H1 (cell line): ENCODE data around the gene NF1. TPM values are rescaled to one million over a fixed set of nuclear protein-coding genes. Genes with fewer than 3 reads are reported as not detected.

Experiments
- CTCF ChIA-PET: fragments of 300-600 bp; sonication (Branson Sonifier 250); formaldehyde crosslinking; loops from one replicate; lab custom pipeline; 2021; ENCODE audit not compliant: partially characterized antibody; lab: Charles Lee
- POLR2A ChIA-PET: fragments of 300-600 bp; sonication (Branson Sonifier 250); formaldehyde crosslinking; loops from one replicate; lab custom pipeline; 2021; ENCODE audit warnings: inconsistent platforms; ENCODE audit not compliant: partially characterized antibody; lab: Charles Lee
- DNase-seq, 2 experiments: peaks; one replicate each; pipeline versions ENCODE4 v3.0.0 to v3.0.0-alpha.2; 2010 to 2022; ENCODE audit warnings: low spot score in 2 of 2, low read depth in 1 of 2, mixed read lengths in 1 of 2
- FAIRE-seq: peaks from 2 replicates; lab custom pipeline; 2011; peaks lifted over from hg19 to GRCh38; lab: Jason Lieb, UNC
- H2AFZ ChIP-seq: 2 replicates; pipeline ENCODE4 v1.8.1; 2012; ENCODE audit warnings: low read length, inconsistent platforms
- H2AK5ac ChIP-seq: 2 replicates; pipeline ENCODE4 v1.6.1; 2013; ENCODE audit warnings: low read depth, low read length
- H2BK120ac ChIP-seq: replicated peaks from 2 replicates; pipeline ENCODE3; 2013; ENCODE audit warnings: low read depth, low read length, inconsistent platforms
- H2BK12ac ChIP-seq: 2 replicates; pipeline ENCODE4 v1.6.1; 2013; ENCODE audit warnings: low read depth, low read length
- H2BK15ac ChIP-seq: 2 replicates; pipeline ENCODE4 v1.6.1; 2013; ENCODE audit warnings: low read length
- H2BK20ac ChIP-seq: 2 replicates; pipeline ENCODE4 v1.6.1; 2013; ENCODE audit warnings: low read length
- H2BK5ac ChIP-seq: 2 replicates; pipeline ENCODE4 v1.6.1; 2013; ENCODE audit warnings: low read depth, low read length
- H3K14ac ChIP-seq: 2 replicates; pipeline ENCODE4 v1.6.1; 2013; ENCODE audit warnings: inconsistent platforms; ENCODE audit not compliant: insufficient read length
- H3K18ac ChIP-seq: 2 replicates; pipeline ENCODE4 v1.6.1; 2013; ENCODE audit warnings: low read length; ENCODE audit errors: extremely low read depth
- H3K23ac ChIP-seq: 2 replicates; pipeline ENCODE4 v1.6.1; 2013; ENCODE audit warnings: inconsistent platforms; ENCODE audit not compliant: insufficient read length
- H3K23me2 ChIP-seq: 2 replicates; pipeline ENCODE4 v1.6.1; 2013; ENCODE audit warnings: low read depth, low read length
- H3K27ac ChIP-seq: 2 replicates; pipeline ENCODE4 v1.6.1; 2011; ENCODE audit warnings: low read depth, low read length, inconsistent platforms
- H3K27me3 ChIP-seq, 4 experiments: replicated peaks in 1 of 4; 1 replicate in 1 of 4; 2 replicates in 3 of 4; pipeline versions ENCODE4 v1.6.1 to v1.8.1; 2011 to 2013; ENCODE audit warnings: low read length in 3 of 4, mild to moderate bottlenecking in 3 of 4, inconsistent platforms in 2 of 4, mixed read lengths in 2 of 4, moderate library complexity in 1 of 4; ENCODE audit not compliant: control insufficient read depth in 3 of 4, insufficient read depth in 3 of 4; ENCODE audit errors: extremely low read depth in 1 of 4
- H3K36me3 ChIP-seq, 4 experiments: 2 replicates each; pipeline versions ENCODE4 v1.6.1 to v1.8.1; 2011 to 2013; ENCODE audit warnings: mild to moderate bottlenecking in 4 of 4, low read length in 3 of 4, moderate library complexity in 2 of 4, control low read depth in 1 of 4, inconsistent platforms in 1 of 4; ENCODE audit not compliant: insufficient read depth in 4 of 4, control insufficient read depth in 2 of 4
- H3K4ac ChIP-seq: replicated peaks from 2 replicates; pipeline ENCODE3; 2013; ENCODE audit warnings: low read length, low read depth, mixed read lengths, inconsistent platforms; ENCODE audit not compliant: insufficient read length
- H3K4me1 ChIP-seq, 4 experiments: replicated peaks in 1 of 4; 1 replicate in 1 of 4; 2 replicates in 3 of 4; pipeline versions ENCODE4 v1.6.1 to v1.8.1; 2011 to 2013; ENCODE audit warnings: low read length in 3 of 4, inconsistent platforms in 2 of 4, mixed read lengths in 1 of 4; ENCODE audit not compliant: insufficient read depth in 4 of 4, control insufficient read depth in 3 of 4
- H3K4me2 ChIP-seq, 2 experiments: 2 replicates each; pipeline versions ENCODE4 v1.6.1 to v1.8.1; 2011 to 2013; ENCODE audit warnings: low read depth in 2 of 2, low read length in 2 of 2, control low read depth in 1 of 2, inconsistent platforms in 1 of 2, mild to moderate bottlenecking in 1 of 2; ENCODE audit not compliant: insufficient read depth in 1 of 2
- H3K4me3 ChIP-seq, 4 experiments: fragments of 200-600, 300-600 bp in 1 of 4; sonication (generic), shearing (Covaris generic), sonication (Bioruptor Twin) in 1 of 4; 2 replicates each; pipeline versions ENCODE4 v1.5.1 to v1.8.1; 2011 to 2016; ENCODE audit warnings: low read length in 4 of 4, low read depth in 3 of 4, control low read depth in 2 of 4, inconsistent platforms in 2 of 4, mild to moderate bottlenecking in 2 of 4, mixed read lengths in 1 of 4, moderate library complexity in 1 of 4; ENCODE audit not compliant: insufficient read depth in 2 of 4; ENCODE audit errors: extremely low read depth in 1 of 4
- H3K56ac ChIP-seq: replicated peaks from 2 replicates; pipeline ENCODE3; 2013; ENCODE audit warnings: low read depth, mild to moderate bottlenecking, mixed read lengths, low read length, inconsistent platforms; ENCODE audit not compliant: insufficient read length
- H3K79me1 ChIP-seq: 2 replicates; pipeline ENCODE4 v1.6.1; 2013; ENCODE audit warnings: low read depth, low read length, control low read depth
- H3K79me2 ChIP-seq, 2 experiments: 2 replicates each; pipeline versions ENCODE4 v1.6.1 to v1.8.1; 2012 to 2013; ENCODE audit warnings: low read length in 2 of 2, mild to moderate bottlenecking in 2 of 2, inconsistent platforms in 1 of 2; ENCODE audit not compliant: insufficient read depth in 2 of 2, control insufficient read depth in 1 of 2
- H3K9ac ChIP-seq, 4 experiments: replicated peaks in 1 of 4; 1 replicate in 1 of 4; 2 replicates in 3 of 4; pipeline versions ENCODE4 v1.6.1 to v1.8.1; 2011 to 2013; ENCODE audit warnings: low read depth in 3 of 4, low read length in 3 of 4, control low read depth in 2 of 4, mild to moderate bottlenecking in 2 of 4, moderate library complexity in 2 of 4, inconsistent platforms in 1 of 4; ENCODE audit errors: extremely low read depth in 1 of 4
- H3K9me3 ChIP-seq, 2 experiments: 2 replicates each; pipeline versions ENCODE4 v1.6.1 to v1.8.1; 2012 to 2013; ENCODE audit warnings: mild to moderate bottlenecking in 2 of 2, moderate library complexity in 2 of 2, control low read depth in 1 of 2, inconsistent platforms in 1 of 2, low read depth in 1 of 2, low read length in 1 of 2, mixed read lengths in 1 of 2; ENCODE audit not compliant: insufficient read depth in 2 of 2
- H4K20me1 ChIP-seq, 2 experiments: replicated peaks in 1 of 2; 2 replicates each; pipeline versions ENCODE3 to v1.8.1; 2011 to 2013; ENCODE audit warnings: inconsistent platforms in 2 of 2, low read length in 2 of 2, mild to moderate bottlenecking in 1 of 2; ENCODE audit not compliant: insufficient read depth in 2 of 2, control insufficient read depth in 1 of 2
- H4K5ac ChIP-seq: 2 replicates; pipeline ENCODE4 v1.6.1; 2013; ENCODE audit warnings: low read length, low read depth, mixed read lengths, inconsistent platforms; ENCODE audit not compliant: insufficient read length
- H4K8ac ChIP-seq: 2 replicates; pipeline ENCODE4 v1.8.0; 2013; ENCODE audit warnings: mild to moderate bottlenecking, moderate library complexity, low read length, inconsistent platforms; ENCODE audit not compliant: insufficient read depth; ENCODE audit errors: extremely low read depth
- H4K91ac ChIP-seq: replicated peaks from 2 replicates; pipeline ENCODE3; 2013; ENCODE audit warnings: low read length, mixed read lengths, inconsistent platforms; ENCODE audit not compliant: insufficient read length
- BCL11A ChIP-seq, 2 experiments: IDR thresholded peaks; one replicate each; pipeline ENCODE4 v1.6.1; 2011; ENCODE audit warnings: low read depth in 2 of 2, low read length in 2 of 2, mild to moderate bottlenecking in 2 of 2
- BRCA1 ChIP-seq: IDR thresholded peaks from 2 replicates; pipeline ENCODE4 v1.6.1; 2012; ENCODE audit warnings: low read depth, low read length, improper control_type of control experiment
- GTF2F1 ChIP-seq: IDR thresholded peaks from 2 replicates; pipeline ENCODE4 v1.6.1; 2012; ENCODE audit warnings: low read depth, low read length, improper control_type of control experiment, borderline replicate concordance
- SIN3A ChIP-seq, 2 experiments: IDR thresholded peaks in 1 of 2; conservative IDR thresholded peaks in 1 of 2; 2 replicates each; pipeline ENCODE4 v1.6.1; 2011 to 2012; ENCODE audit warnings: low read length in 2 of 2, improper control_type of control experiment in 1 of 2, low read depth in 1 of 2, mild to moderate bottlenecking in 1 of 2
- whole genome bisulfite sequencing, 2 experiments: shearing (Covaris generic) in 1 of 2; methylation state at CpG; one replicate each; pipeline versions ENCODE4 v1.1.6 to v1.1.7; 2013 to 2015; ENCODE audit warnings: low lambda C conversion rate in 2 of 2, mixed read lengths in 2 of 2, inconsistent platforms in 1 of 2, low coverage in 1 of 2, missing lambda C conversion rate in 1 of 2; ENCODE audit not compliant: insufficient replicate concordance in 2 of 2, insufficient coverage in 1 of 2, insufficient read length in 1 of 2; ENCODE audit errors: extremely low coverage in 1 of 2, missing lambda C conversion rate in 1 of 2; 5-methylcytosine and 5-hydroxymethylcytosine counted together
- polyA plus RNA-seq, 7 experiments: library from polyadenylated mRNA; depleted of rRNA in 3 of 7; stranded (reverse) in 5 of 7; unstranded in 2 of 7; fragments of >200 nt in 5 of 7; fragments of 200-250 nt in 2 of 7; gene quantifications; 1 replicate in 5 of 7; 2 replicates in 1 of 7; 4 replicates in 1 of 7; pipeline versions ENCODE4 v1.2.1 to v1.2.3, GENCODE V29; 2011 to 2013; ENCODE audit warnings: missing spikeins in 2 of 7, mixed read lengths in 2 of 7
- total RNA-seq: library from RNA; stranded (reverse); fragmentation: NEBNext Ultra II Directional; extraction: Animal tissue kit (Norgen Biotek cat#: 25700); gene quantifications from 2 replicates; pipeline ENCODE4 v1.2.1, GENCODE V29; 2021

NF1 gene
- total and polyA plus RNA-seq, 2 of the 8 experiments (the other 6 are each of a cell fraction or from before 2014, with no cell fraction given), result 19.3 to 29.6 TPM

- 96% methylated on average over 1 of the region's 1 CpG; no CpG with 5 or more reads in 1 of the 2 experiments for WGBS, 2 experiments
- no peak overlapping the region for H2BK5ac ChIP-seq
These were observed 17.4 kb downstream of the NF1 start for GRCh38 chr17:31112001-31112661.

More at GRCh38 chr17:31112001-31112661, 17.4 kb downstream of the NF1 start:
- no peak overlapping the region for H3K27ac ChIP-seq
- peaks cover 4% of the 10 kb centered on the region for H3K79me1 ChIP-seq
- H3K4me3 ChIP-seq, result no peak overlapping the region
- ChIA-PET POLR2A (interaction anchor here (1.3 kb wide), 1 partner anchor 17 kb away, joined by 7 read pairs; the partner anchor contains the start of gene NF1), CTCF (no interaction called here)
- H3K4me2 ChIP-seq, result no peak overlapping the region
- H3K9me3 ChIP-seq, result no peaks in the 10 kb centered on the region
- H3K27me3 ChIP-seq, result no peaks in the 10 kb centered on the region
- H2BK15ac ChIP-seq, result no peak overlapping the region
- no peak overlapping the region for H3K4ac ChIP-seq
- no peak overlapping the region for H4K8ac ChIP-seq
- H4K5ac ChIP-seq, result no peak overlapping the region
- no peaks in the 10 kb centered on the region for H3K36me3 ChIP-seq
- H3K14ac ChIP-seq, result no peak overlapping the region
- H3K4me1 ChIP-seq, result peaks cover 0 to 9% (median 0%) of the 10 kb centered on the region in 4 experiments; a peak in 5 of 7 replicates
- no peaks in the 10 kb centered on the region for H4K20me1 ChIP-seq
- H3K79me2 ChIP-seq, result peaks cover 0 to 57% of the 10 kb centered on the region in 2 experiments; a peak in 2 of 4 replicates
- H2BK12ac ChIP-seq, result no peak overlapping the region
- H3K23me2 ChIP-seq, result no peaks in the 10 kb centered on the region
- DNase-seq, result no peak
- no peak overlapping the region for H3K56ac ChIP-seq
- no peak overlapping the region for H3K23ac ChIP-seq
- no peak overlapping the region for H2BK20ac ChIP-seq
- no peak overlapping the region for H2BK120ac ChIP-seq
- H3K18ac ChIP-seq, result no peak overlapping the region
- no peak overlapping the region for H3K9ac ChIP-seq
- H4K91ac ChIP-seq, result no peak overlapping the region
- no peak overlapping the region for H2AFZ ChIP-seq
- H2AK5ac ChIP-seq, result no peak overlapping the region
- TF ChIP-seq GTF2F1 (no peak), SIN3A (conservative IDR thresholded peaks at IDR 0.05 in 1 of 2, IDR thresholded peaks at IDR 0.05 in 1 of 2; ENCODE audit: low read depth in 1 of 2, low read length in 2 of 2) (no peak), BRCA1 (no peak), BCL11A (IDR thresholded peaks at IDR 0.05; ENCODE audit: low read depth in 2 of 2, low read length in 2 of 2) (no peak)
- TF ChIP-seq, all 59 proteins: peak for 0
- no peak for FAIRE-seq
